ENCODE measurements around the gene CTDSPL2.
A peak's percentile ranks its signal among the peaks of the same experiment; 100 is the strongest.

Gene CTDSPL2

DNA sequence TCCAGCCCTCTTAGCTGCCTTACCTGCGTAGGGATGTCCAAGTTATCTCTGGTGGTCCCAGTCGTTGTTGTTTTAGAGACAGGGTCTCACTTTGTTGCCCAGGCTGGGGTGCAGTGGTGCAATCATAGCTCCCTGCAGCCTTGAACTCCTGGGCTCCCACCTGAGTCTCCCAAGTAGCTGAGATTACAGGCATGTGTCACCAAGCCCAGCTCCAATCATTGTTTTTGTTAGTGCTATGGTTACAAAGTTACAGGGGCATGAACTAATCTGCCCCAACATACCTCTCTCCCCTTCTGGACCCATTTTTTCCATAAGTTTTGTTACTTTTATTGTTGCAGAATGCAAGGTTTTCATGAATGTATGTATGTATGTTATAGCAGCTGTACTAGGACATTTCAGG lies 54.7 kb downstream of the CTDSPL2 start:
- Histone ChIP-seq H3K27ac (ENCODE audit: low read depth, low read length) (no peak overlapping the region), H3K4me3 (ENCODE audit: low read depth in 1 of 5, low read length in 5 of 5) (no peak overlapping the region), H3K36me3 (ENCODE audit: control insufficient read depth in 5 of 5, insufficient read depth in 5 of 5, low read length in 5 of 5) (peaks cover 0 to 16% (median 13%) of the 10 kb centered on the region in 5 donors), H3K27me3 (ENCODE audit: control insufficient read depth in 5 of 5, insufficient read depth in 4 of 5, low read length in 5 of 5) (no peaks in the 10 kb centered on the region), H3K9me3 (ENCODE audit: control insufficient read depth in 5 of 5, low read length in 5 of 5) (no peaks in the 10 kb centered on the region), H3K4me1 (ENCODE audit: control insufficient read depth in 5 of 5, insufficient read depth in 5 of 5, low read length in 5 of 5) (no peaks in the 10 kb centered on the region), H3K9ac (ENCODE audit: low read length in 5 of 5) (peak overlapping the region in 1 of 5 donors; percentile 30)

DNA sequence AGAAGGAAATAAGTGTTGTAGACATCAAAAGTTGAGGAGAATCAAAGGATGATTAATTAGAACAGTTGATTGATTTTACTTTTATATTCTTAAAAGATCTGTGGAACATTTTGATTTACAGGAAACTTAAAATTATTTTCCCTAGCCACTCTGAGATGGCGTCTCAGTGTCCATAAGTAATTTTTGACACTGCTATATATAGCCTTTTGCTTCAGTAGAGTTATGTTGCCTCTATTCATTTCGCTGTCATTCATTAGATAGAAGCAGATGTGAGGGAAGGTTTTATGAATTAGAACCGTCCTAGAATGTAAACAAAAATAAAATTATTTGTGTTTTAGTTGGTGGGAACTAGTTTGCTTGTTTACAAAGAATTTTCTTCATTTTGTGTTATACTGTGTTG lies 58.5 kb downstream of the CTDSPL2 start:
- H3K36me3 ChIP-seq (ENCODE audit: control insufficient read depth in 5 of 5, insufficient read depth in 5 of 5, low read length in 5 of 5), result peaks cover 13 to 36% (median 28%) of the 10 kb centered on the region in 5 donors
- H3K9me3 ChIP-seq (ENCODE audit: control insufficient read depth in 5 of 5, low read length in 5 of 5), result no peaks in the 10 kb centered on the region
- H3K27ac ChIP-seq (ENCODE audit: low read depth, low read length), result no peak overlapping the region
- no peak overlapping the region for H3K9ac ChIP-seq (ENCODE audit: low read length in 5 of 5)
- no peaks in the 10 kb centered on the region for H3K27me3 ChIP-seq (ENCODE audit: control insufficient read depth in 5 of 5, insufficient read depth in 4 of 5, low read length in 5 of 5)
- no peaks in the 10 kb centered on the region for H3K4me1 ChIP-seq (ENCODE audit: control insufficient read depth in 5 of 5, insufficient read depth in 5 of 5, low read length in 5 of 5)
- no peak overlapping the region for H3K4me3 ChIP-seq (ENCODE audit: low read depth in 1 of 5, low read length in 5 of 5)

DNA sequence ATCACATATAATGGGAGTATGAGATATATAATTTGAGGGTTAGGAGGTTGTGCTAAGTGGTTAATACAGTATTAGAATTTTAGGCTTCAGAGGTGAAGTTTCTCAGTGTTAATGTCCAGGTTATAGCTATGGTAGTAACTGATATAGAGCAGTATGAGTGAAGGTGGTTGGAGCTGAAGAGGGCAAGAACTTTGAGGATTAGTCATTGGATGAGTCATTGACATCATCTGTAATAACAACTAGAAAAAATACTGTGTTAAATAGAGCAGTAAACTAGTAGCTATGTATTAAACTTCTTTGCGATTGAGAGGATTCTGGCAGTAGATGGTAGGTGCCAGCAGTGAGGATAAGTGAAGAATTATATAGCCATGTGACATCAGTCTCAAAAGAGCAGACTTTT lies 62.0 kb downstream of the CTDSPL2 start:
- H3K36me3 ChIP-seq (ENCODE audit: control insufficient read depth in 5 of 5, insufficient read depth in 5 of 5, low read length in 5 of 5), result peaks cover 14 to 52% (median 29%) of the 10 kb centered on the region in 5 donors
- H3K27ac ChIP-seq (ENCODE audit: low read depth, low read length), result no peak overlapping the region
- no peaks in the 10 kb centered on the region for H3K9me3 ChIP-seq (ENCODE audit: control insufficient read depth in 5 of 5, low read length in 5 of 5)
- no peaks in the 10 kb centered on the region for H3K27me3 ChIP-seq (ENCODE audit: control insufficient read depth in 5 of 5, insufficient read depth in 4 of 5, low read length in 5 of 5)
- H3K9ac ChIP-seq (ENCODE audit: low read length in 5 of 5), result no peak overlapping the region
- H3K4me1 ChIP-seq (ENCODE audit: control insufficient read depth in 5 of 5, insufficient read depth in 5 of 5, low read length in 5 of 5), result no peaks in the 10 kb centered on the region
- H3K4me3 ChIP-seq (ENCODE audit: low read depth in 1 of 5, low read length in 5 of 5), result no peak overlapping the region

DNA sequence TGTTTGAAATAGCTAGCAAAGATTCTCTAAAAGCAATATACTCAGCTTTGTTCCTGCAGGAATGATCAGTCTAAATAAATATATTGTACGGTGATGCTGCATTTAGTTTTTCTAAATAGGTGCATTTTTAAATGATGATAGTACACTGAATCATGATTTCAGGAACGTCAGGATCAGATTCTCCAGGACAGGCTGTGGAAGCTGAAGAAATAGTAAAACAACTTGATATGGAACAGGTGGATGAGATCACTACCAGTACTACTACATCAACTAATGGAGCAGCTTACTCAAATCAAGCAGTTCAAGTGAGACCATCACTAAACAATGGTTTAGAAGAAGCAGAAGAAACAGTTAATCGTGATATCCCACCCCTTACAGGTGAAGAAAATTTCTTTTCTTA lies 63.2 kb downstream of the CTDSPL2 start:
- Histone ChIP-seq H3K4me1 (ENCODE audit: control insufficient read depth in 5 of 5, insufficient read depth in 5 of 5, low read length in 5 of 5) (no peaks in the 10 kb centered on the region), H3K36me3 (ENCODE audit: control insufficient read depth in 5 of 5, insufficient read depth in 5 of 5, low read length in 5 of 5) (peaks cover 10 to 48% (median 26%) of the 10 kb centered on the region in 5 donors), H3K9ac (ENCODE audit: low read length in 5 of 5) (no peak overlapping the region), H3K4me3 (ENCODE audit: low read depth in 1 of 5, low read length in 5 of 5) (no peak overlapping the region), H3K27ac (ENCODE audit: low read depth, low read length) (no peak overlapping the region), H3K9me3 (ENCODE audit: control insufficient read depth in 5 of 5, low read length in 5 of 5) (no peaks in the 10 kb centered on the region), H3K27me3 (ENCODE audit: control insufficient read depth in 5 of 5, insufficient read depth in 4 of 5, low read length in 5 of 5) (no peaks in the 10 kb centered on the region)

DNA sequence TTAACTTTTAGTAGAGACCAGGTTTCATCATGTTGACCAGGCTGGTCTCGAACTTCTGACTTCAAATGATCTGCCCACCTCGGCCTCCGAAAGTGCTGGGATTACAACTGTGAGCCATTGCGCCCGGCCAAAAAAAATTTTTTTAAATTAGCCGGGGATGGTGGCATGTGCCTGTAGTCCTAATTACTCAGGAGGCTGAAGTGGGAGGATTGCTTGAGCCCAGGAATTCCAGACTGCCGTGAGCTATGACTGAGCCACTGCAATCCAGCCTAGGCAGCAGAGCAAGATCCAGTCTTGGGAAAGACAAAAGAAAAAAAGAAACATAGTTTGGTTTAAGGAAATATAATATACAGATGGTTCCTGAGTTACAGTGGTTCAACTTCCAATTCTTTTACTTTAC lies 64.6 kb downstream of the CTDSPL2 start:
- Histone ChIP-seq H3K9ac (ENCODE audit: low read length in 5 of 5) (no peak overlapping the region), H3K36me3 (ENCODE audit: control insufficient read depth in 5 of 5, insufficient read depth in 5 of 5, low read length in 5 of 5) (peaks cover 14 to 50% (median 26%) of the 10 kb centered on the region in 5 donors), H3K4me1 (ENCODE audit: control insufficient read depth in 5 of 5, insufficient read depth in 5 of 5, low read length in 5 of 5) (no peaks in the 10 kb centered on the region), H3K27me3 (ENCODE audit: control insufficient read depth in 5 of 5, insufficient read depth in 4 of 5, low read length in 5 of 5) (no peaks in the 10 kb centered on the region), H3K4me3 (ENCODE audit: low read depth in 1 of 5, low read length in 5 of 5) (no peak overlapping the region), H3K9me3 (ENCODE audit: control insufficient read depth in 5 of 5, low read length in 5 of 5) (no peaks in the 10 kb centered on the region), H3K27ac (ENCODE audit: low read depth, low read length) (no peak overlapping the region)

DNA sequence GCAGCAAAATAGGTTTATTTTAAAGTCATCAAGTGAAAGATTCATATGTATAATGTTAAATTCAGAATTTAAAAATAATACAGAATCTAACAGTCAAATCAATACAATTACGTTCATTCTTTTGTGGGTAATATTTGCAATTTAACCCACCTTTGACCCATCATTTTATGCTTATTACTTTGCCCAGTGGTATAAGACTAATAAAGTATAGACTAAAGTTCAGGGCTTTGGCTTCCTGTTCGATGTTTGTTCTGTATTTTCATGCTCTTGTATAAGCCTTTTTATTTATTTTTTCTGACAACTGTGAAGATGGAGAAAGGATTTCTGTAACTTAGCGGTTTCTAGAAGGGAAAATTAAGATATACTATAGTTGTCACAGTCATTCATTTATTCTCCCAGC lies 65.2 kb downstream of the CTDSPL2 start:
- no peak overlapping the region for H3K27ac ChIP-seq (ENCODE audit: low read depth, low read length)
- H3K4me3 ChIP-seq (ENCODE audit: low read depth in 1 of 5, low read length in 5 of 5), result no peak overlapping the region
- no peaks in the 10 kb centered on the region for H3K27me3 ChIP-seq (ENCODE audit: control insufficient read depth in 5 of 5, insufficient read depth in 4 of 5, low read length in 5 of 5)
- no peaks in the 10 kb centered on the region for H3K4me1 ChIP-seq (ENCODE audit: control insufficient read depth in 5 of 5, insufficient read depth in 5 of 5, low read length in 5 of 5)
- H3K9ac ChIP-seq (ENCODE audit: low read length in 5 of 5), result no peak overlapping the region
- no peaks in the 10 kb centered on the region for H3K9me3 ChIP-seq (ENCODE audit: control insufficient read depth in 5 of 5, low read length in 5 of 5)
- peaks cover 9 to 50% (median 26%) of the 10 kb centered on the region in 5 donors for H3K36me3 ChIP-seq (ENCODE audit: control insufficient read depth in 5 of 5, insufficient read depth in 5 of 5, low read length in 5 of 5)

DNA sequence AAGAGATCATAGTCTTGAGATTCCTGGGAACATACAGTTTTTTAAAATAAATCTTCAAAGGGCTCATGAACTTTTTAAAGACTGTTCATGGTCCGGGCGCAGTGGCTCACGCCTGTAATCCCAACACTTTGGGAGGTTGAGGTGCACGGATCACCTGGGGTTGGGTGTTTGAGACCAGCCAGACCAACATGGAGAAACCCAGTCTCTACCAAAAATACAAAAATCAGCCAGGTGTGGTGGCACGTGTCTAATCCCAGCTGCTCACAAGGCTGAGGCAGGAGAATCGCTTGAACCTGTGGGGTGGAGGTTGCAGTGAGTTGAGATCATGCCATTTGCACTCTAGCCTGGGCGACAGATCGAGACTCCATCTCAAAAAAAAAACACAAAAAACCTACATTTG lies 68.1 kb downstream of the CTDSPL2 start:
- Histone ChIP-seq H3K9ac (ENCODE audit: low read length in 5 of 5) (no peak overlapping the region), H3K27ac (ENCODE audit: low read depth, low read length) (no peak overlapping the region), H3K4me1 (ENCODE audit: control insufficient read depth in 5 of 5, insufficient read depth in 5 of 5, low read length in 5 of 5) (no peaks in the 10 kb centered on the region), H3K4me3 (ENCODE audit: low read depth in 1 of 5, low read length in 5 of 5) (no peak overlapping the region), H3K27me3 (ENCODE audit: control insufficient read depth in 5 of 5, insufficient read depth in 4 of 5, low read length in 5 of 5) (no peaks in the 10 kb centered on the region), H3K36me3 (ENCODE audit: control insufficient read depth in 5 of 5, insufficient read depth in 5 of 5, low read length in 5 of 5) (peaks cover 21 to 58% (median 23%) of the 10 kb centered on the region in 5 donors), H3K9me3 (ENCODE audit: control insufficient read depth in 5 of 5, low read length in 5 of 5) (no peaks in the 10 kb centered on the region)

DNA sequence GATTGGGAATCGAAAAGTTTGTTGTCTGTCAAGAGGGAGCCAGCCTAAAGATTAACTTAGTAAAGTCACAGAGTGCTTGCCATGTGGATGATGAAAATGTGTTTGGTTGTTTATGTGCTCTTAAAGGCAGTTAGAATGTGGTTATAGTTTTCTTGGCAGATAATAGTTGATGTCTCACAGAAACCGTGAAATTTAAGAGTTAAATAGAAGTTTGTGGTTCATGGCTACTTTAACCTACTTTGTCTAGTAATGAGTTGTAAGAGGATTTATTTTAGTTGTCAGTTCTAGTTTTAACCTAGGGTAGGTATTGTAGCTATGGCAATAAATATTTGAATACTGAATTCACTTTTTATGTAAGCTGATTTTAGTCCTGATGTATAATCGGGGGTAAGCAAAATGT lies 73.1 kb downstream of the CTDSPL2 start:
- H3K4me1 ChIP-seq (ENCODE audit: control insufficient read depth in 5 of 5, insufficient read depth in 5 of 5, low read length in 5 of 5), result no peaks in the 10 kb centered on the region
- no peaks in the 10 kb centered on the region for H3K9me3 ChIP-seq (ENCODE audit: control insufficient read depth in 5 of 5, low read length in 5 of 5)
- no peak overlapping the region for H3K4me3 ChIP-seq (ENCODE audit: low read depth in 1 of 5, low read length in 5 of 5)
- H3K27ac ChIP-seq (ENCODE audit: low read depth, low read length), result no peak overlapping the region
- no peaks in the 10 kb centered on the region for H3K27me3 ChIP-seq (ENCODE audit: control insufficient read depth in 5 of 5, insufficient read depth in 4 of 5, low read length in 5 of 5)
- H3K36me3 ChIP-seq (ENCODE audit: control insufficient read depth in 5 of 5, insufficient read depth in 5 of 5, low read length in 5 of 5), result peaks cover 13 to 48% (median 28%) of the 10 kb centered on the region in 5 donors
- no peak overlapping the region for H3K9ac ChIP-seq (ENCODE audit: low read length in 5 of 5)

DNA sequence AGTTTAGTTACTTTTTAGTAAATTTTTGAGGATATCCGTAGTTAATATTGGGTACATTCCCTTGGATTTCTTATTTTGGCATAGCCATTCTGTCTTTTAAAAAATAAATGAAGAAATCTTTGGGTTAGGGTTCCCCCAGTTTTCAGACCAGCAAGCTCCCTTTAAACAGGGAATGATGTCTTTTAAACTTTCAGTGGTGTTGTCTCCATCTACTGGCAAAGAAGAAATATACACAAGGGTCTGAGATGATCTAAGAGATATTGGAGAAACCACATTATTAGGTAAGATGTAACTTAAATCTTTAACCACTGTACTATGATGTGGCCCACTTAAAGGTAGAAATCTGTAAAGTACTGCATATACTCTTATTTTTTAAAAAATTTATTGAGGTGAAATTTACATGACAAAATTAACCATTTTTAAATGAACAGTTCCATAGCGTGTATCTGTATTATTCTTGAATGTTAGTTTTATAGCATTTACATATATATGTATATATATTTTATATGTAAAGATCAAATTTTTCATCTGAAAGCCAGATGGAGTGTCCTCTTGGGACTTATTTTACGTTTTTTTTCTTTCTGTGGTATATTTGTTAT lies 74.4 kb downstream of the CTDSPL2 start:
- peaks cover 13 to 42% (median 24%) of the 10 kb centered on the region in 5 donors for H3K36me3 ChIP-seq (ENCODE audit: control insufficient read depth in 5 of 5, insufficient read depth in 5 of 5, low read length in 5 of 5)
- no peaks in the 10 kb centered on the region for H3K4me1 ChIP-seq (ENCODE audit: control insufficient read depth in 5 of 5, insufficient read depth in 5 of 5, low read length in 5 of 5)
- no peaks in the 10 kb centered on the region for H3K27me3 ChIP-seq (ENCODE audit: control insufficient read depth in 5 of 5, insufficient read depth in 4 of 5, low read length in 5 of 5)
- no peak overlapping the region for H3K4me3 ChIP-seq (ENCODE audit: low read depth in 1 of 5, low read length in 5 of 5)
- H3K9ac ChIP-seq (ENCODE audit: low read length in 5 of 5), result no peak overlapping the region
- H3K27ac ChIP-seq (ENCODE audit: low read depth, low read length), result no peak overlapping the region
- H3K9me3 ChIP-seq (ENCODE audit: control insufficient read depth in 5 of 5, low read length in 5 of 5), result no peaks in the 10 kb centered on the region

DNA sequence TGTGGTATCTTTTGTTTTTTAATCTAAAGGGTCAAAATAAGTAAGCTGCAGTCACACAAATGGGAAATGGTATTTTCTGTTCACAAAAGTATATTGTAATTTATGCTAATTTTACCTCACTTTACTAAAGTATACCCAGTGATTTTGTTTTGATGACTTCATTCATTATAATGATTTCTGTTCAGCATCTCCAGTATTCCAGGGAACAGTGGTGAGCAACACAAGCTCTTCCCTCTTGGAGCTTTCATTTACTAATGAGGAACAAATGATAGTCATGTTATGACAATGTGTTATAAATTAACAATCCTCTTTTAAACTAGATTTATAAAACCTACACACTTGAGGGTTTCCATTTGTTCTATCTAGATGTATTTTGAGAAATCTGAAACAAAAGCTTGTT lies 89.0 kb downstream of the CTDSPL2 start:
- H3K9ac ChIP-seq (ENCODE audit: low read length in 5 of 5), result no peak overlapping the region
- no peaks in the 10 kb centered on the region for H3K4me1 ChIP-seq (ENCODE audit: control insufficient read depth in 5 of 5, insufficient read depth in 5 of 5, low read length in 5 of 5)
- H3K36me3 ChIP-seq (ENCODE audit: control insufficient read depth in 5 of 5, insufficient read depth in 5 of 5, low read length in 5 of 5), result peaks cover 2 to 27% (median 19%) of the 10 kb centered on the region in 5 donors
- no peaks in the 10 kb centered on the region for H3K9me3 ChIP-seq (ENCODE audit: control insufficient read depth in 5 of 5, low read length in 5 of 5)
- H3K27me3 ChIP-seq (ENCODE audit: control insufficient read depth in 5 of 5, insufficient read depth in 4 of 5, low read length in 5 of 5), result no peaks in the 10 kb centered on the region
- H3K27ac ChIP-seq (ENCODE audit: low read depth, low read length), result no peak overlapping the region
- H3K4me3 ChIP-seq (ENCODE audit: low read depth in 1 of 5, low read length in 5 of 5), result no peak overlapping the region
